DMS53 treated with DMSO at 0.1 percent for 48 hours (cell line): ENCODE results near the gene MIEN1.
"Not testable (repeated sequence)": the region's sequence is repeated elsewhere in the genome, so short reads cannot be mapped to it uniquely, and the experiment has no call there.

Experiments used
- DNase-seq: peaks from one replicate; lab custom pipeline; 2025; ENCODE audit not compliant: unreplicated experiment; lab: John Stamatoyannopoulos, UW

Gene MIEN1

DNA sequence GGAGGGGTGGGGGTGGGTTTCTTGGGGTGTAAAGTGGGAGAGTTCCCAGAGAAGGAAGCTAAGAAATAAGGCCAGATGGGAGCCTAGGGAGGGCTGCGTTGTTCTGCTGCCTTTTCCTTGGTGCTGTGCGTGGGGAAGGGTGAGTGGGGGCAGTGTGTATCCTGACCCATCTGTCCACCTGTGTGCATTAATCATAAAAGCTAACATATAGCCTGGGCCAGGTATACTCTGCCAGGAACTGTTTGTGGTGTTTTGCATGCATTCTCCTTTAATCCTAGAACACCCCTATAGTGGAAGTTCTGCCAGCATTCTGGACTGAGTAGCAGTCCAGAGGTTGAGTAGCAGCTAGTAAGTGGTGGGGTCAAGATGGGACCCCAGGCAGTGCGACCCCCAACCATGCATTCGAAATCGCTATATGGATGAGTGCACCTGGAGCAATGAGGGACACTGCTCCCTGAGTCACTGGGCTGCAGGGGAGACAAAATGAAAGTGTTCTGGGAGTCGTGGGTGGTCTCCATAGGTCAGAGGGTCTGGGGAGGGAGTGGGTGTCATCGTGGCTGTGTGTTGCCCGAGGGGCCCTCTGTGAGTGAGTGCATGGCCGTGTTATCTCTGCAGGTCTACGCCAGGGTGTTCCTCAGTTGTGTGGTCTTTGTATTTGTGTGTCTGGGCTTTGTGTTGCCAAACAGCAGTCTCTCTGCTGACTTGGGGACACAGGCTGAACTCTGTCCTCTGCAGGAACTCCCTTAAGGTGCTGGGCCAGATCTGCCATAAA lies 29.1 kb downstream of the MIEN1 start:
- no peak for DNase-seq

DNA sequence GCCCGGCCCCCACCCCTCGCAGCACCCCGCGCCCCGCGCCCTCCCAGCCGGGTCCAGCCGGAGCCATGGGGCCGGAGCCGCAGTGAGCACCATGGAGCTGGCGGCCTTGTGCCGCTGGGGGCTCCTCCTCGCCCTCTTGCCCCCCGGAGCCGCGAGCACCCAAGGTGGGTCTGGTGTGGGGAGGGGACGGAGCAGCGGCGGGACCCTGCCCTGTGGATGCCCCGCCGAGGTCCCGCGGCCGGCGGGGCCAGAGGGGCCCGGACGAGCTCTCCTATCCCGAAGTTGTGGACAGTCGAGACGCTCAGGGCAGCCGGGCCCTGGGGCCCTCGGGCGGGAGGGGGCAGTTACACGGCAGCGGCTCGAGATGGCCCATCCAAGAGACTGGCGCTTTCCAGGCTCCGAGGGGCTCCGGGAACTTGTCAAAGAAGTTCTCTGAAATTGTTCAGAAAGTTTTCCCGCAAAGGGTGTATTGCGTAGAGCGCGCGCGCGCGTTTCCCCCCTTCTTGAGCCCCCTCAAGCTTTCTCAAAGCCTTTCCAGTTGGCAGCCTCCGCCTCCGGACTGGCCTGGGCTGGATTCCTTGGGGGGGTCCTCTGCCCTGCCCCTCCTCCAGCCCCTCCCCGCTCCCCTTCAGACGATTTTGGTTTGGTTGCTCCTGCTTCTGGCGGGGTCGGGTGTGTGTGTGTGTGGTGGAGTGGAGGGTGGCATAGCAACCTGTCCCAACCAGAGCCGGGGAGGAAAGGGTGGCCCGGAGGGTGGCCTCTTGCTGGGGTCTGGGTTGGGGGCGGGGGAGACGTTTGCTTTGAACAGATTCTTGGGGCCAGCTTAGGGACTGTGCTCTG lies 30.0 kb downstream of the MIEN1 start:
- DNase-seq: no peak

DNA sequence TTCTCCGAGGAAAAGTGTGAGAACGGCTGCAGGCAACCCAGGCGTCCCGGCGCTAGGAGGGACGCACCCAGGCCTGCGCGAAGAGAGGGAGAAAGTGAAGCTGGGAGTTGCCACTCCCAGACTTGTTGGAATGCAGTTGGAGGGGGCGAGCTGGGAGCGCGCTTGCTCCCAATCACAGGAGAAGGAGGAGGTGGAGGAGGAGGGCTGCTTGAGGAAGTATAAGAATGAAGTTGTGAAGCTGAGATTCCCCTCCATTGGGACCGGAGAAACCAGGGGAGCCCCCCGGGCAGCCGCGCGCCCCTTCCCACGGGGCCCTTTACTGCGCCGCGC lies 30.5 kb downstream of the MIEN1 start, which contains the start of gene ERBB2:
ERBB2 (plus strand) TSS at position 247 of the 330 bp plus-strand sequence. CDS start 175 bp downstream, outside the sequence.
- no peak for DNase-seq

DNA sequence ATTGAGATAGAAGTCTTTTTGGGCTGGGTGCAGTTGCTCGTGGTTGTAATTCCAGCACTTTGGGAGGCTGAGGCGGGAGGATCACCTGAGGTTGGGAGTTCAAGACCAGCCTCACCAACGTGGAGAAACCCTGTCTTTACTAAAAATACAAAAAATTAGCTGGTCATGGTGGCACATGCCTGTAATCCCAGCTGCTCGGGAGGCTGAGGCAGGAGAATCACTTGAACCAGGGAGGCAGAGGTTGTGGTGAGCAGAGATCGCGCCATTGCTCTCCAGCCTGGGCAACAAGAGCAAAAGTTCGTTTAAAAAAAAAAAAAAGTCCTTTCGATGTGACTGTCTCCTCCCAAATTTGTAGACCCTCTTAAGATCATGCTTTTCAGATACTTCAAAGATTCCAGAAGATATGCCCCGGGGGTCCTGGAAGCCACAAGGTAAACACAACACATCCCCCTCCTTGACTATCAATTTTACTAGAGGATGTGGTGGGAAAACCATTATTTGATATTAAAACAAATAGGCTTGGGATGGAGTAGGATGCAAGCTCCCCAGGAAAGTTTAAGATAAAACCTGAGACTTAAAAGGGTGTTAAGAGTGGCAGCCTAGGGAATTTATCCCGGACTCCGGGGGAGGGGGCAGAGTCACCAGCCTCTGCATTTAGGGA lies 31.0 kb downstream of the MIEN1 start:
- not testable (repeated sequence) for DNase-seq

DNA sequence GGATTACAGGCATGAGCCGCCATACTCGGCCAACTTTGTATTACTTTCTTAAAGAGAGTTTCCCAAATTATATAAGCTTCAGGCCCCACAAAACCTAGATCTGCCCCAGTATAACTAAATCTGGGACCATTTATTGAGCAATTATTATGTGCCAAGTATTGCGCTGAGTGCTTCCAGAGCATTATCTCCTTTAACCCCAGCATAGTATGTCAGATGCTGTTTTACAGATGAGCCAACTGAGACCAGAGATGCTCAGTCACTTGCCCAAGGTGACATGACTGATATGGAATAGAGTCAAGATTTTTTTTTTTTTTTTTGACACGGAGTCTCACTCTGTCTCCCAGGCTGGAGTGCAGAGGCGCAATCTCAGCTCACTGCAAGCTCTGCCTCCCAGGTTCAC lies 32.4 kb downstream of the MIEN1 start:
- no peak for DNase-seq

DNA sequence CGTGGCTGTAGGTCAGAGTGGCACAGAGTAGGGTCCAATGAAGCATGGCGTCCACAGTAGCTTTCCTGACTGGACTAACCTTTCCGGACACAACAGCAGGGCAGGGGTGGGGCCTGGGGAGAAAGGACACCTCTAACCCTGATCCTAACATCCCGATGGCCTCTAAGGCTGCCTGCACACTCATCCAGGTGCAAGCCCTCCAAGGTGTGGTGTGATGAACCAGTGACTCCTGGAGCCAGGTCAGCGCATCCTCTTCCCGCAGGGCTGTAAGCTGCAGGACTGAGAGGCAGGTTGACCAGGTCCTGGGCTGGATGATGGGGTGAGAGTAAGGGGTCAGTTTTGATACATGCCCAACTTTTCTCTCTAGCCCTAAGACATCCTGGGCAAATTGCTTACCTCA lies 33.6 kb downstream of the MIEN1 start:
- no peak for DNase-seq

DNA sequence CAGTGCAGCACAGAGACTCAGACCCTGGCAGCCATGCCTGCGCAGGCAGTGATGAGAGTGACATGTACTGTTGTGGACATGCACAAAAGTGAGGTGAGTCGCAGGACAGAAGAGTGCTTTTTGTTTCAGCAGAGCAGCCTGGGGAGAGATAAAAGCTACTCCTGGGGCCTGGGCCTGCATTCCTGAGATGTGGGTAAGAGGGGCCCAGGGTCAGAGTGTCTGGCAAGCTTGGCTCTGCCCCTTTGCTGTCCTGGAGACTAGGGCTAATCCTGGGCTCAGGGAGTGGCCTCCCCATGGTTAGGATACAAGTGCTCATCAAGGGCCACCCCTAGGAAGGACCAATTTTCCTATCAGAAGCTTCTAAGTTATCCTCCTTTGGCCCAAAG lies 35.2 kb downstream of the MIEN1 start:
- DNase-seq: no peak

DNA sequence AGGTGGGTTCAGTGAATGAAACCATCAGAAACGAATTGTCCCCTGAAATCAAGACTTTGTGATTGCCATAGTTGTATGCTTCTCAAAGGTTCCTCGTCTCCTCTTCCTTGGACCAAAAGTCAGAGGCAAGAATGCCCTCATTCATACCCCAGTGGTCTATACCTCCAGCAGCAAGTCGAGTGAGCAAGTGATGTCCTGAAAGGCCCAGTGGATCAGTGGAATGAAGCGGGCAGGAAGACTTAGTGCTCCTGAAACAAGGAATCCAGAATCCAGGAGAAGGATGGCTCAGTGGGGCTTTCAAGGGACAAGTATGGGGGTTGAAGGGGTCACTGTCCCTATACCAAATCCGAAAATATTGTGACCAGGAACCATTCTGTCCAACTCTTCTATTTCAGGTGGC lies 35.7 kb downstream of the MIEN1 start:
- no peak for DNase-seq

DNA sequence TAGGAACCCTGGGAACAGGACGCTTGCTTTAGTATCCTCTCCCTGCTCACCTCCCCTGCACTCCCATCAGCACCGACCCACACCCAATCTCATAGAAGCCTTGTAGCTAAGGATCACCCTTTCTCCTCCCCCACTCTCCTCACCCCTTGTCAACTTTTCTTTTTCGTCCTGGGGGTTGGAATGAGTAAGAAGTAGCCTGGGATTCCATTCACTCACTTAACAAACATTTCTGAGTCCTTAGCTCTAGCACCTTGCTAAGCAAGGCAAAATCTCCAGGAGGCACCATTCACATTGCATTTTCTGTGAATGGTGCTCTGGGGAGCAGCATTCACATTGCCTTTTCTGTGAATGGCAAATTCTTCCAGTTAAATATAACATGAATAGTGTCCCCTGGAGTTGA lies 41.4 kb downstream of the MIEN1 start:
- DNase-seq: no peak

DNA sequence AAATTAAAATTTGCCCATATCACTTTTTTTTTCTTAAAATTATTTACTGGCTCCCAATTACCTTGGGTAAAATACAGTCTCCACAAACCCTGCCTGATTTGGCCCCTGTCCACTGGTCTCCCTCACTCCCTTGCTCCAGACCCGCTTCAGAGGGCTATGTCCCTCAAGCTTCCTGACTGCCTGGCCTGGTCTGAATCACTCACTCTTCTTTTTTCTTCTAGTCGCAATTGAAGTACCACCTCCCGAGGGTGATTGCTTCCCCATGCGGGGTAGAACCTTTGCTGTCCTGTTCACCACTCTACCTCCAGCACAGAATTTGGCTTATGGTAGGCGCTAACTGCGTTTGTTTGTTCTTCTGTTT lies 41.9 kb downstream of the MIEN1 start:
- no peak for DNase-seq

DNA sequence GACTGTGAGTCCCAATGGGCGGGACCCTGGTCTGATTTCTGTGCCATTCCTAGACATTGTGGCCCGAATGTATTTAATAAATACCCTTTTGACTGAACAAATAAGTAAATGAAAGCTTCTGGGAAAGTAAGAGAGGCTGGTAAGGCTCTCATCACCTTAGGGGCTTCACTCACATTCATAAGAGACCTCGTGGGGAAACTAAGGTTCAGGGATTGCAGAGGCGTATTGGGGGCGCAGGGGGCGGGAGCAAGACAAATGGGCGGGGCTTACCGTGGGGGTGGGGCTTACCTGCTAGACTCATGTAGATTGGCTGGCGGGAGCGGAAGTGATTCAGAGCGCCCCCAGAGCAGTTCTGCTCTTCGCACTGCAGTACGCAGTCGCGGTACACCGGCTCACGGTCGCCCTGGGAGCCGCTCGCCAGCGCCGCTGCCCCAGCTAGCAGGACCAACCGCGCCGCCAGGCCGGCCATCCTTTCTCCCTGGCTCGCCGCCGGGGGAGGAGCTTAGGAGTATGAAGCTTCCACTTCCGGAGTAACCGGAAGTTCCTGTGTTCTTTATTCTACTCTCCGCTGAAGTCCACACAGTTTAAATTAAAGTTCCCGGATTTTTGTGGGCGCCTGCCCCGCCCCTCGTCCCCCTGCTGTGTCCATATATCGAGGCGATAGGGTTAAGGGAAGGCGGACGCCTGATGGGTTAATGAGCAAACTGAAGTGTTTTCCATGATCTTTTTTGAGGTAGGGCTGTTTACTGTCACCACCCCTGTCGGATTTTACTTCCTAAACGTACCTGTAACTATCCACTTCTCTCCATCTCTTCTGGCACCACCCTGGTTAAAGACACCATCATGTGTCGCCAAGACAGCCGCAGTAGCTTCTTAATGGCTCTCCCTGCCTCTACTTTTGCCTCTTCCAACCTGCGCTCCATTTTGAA lies 42.5 kb downstream of the MIEN1 start, which contains the start of gene PGAP3:
PGAP3 (minus strand) TSS at position 512 of the 929 bp plus-strand sequence; CDS start at position 469, 43 bp downstream.
- DNase-seq: peak; percentile 94

DNA sequence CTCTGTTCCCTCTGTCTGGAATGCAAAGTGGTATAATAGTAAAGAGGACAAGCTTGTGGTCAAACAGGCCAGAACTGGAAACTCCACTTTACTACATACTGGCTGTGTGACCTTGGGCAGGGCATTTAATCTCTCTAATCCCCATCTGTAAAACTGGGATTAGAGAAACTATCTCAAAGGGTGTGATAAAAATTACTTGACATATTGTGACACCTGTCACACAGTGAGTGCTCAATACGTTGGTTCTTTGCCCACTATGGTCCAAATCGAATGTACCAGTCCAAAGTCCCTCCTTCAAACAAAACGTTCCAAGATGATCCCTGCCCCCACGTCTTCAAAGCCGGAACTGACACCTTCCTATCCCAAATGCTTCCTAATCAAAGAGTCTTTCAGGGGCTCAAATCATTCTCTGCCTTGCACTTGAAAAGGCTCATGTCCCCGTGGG lies 43.2 kb downstream of the MIEN1 start:
- peak; percentile 14 for DNase-seq

DNA sequence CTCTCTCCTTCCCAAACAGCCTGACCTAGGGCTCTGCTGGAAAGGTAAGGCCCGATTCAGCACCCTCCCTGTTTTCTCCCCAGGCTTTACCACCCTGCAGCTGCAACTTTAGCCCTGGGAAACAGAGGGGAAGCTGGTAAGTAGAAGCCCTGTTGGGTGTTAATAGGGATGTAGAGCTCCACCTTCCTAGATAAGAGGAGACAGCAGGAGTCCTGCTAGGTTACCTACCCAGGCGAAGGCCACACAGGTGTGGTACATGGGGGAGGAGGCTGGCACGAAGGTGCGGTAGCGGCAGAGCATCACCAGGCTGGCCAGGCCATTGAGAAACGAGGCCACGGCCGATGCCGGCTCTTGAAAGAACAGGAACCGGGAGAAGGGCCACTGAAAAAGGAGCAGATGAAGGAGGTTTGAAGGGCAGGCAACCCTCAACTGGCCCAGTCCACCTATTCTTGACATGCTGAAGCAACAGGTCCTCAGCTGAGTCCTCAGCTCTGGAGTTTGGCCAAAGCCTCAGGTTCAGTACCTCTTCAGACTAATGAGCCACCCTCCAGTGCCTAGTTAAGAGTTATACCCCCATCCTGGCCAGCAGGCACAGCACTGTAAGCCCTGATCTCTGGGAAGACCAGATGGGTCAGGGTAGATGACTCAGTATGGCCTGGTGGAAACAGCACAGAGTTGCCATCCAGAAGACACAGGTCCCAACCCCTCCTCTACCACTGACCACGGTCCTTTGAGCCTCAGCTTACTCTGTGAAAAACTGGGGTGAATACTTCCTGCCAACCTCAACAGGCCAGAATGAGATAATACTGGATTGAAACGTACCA lies 45.8 kb downstream of the MIEN1 start:
- no peak for DNase-seq

DNA sequence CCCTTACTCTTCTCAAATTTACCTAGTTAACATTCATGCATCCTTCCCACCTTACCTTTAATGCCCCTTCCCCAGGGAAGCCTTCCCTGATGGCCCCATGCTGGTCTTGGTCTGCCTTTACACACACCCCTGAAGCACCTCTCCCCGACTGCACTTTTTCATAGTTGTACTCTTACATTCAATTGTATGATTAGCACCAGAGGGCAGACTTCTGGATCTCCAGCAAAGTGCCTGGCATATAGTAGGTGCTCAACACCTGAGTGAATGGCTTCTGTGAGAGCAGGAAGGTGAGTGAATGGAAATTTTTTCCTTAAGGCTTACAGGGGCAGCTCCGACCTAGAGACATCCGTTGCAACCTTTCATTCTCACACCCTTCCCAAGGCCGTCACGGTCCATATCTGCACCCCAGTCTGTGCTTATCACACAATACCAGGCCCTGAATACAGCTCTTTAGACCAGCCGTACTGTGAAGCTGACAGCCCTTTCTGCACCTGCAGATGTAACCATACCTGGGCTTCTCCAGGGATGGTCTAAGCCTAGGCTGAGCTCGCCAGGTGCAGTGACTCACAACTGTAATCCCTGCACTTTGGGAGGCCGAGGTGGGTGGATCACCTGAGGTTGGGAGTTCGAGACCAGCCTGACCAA lies 46.9 kb downstream of the MIEN1 start:
- no peak for DNase-seq

DNA sequence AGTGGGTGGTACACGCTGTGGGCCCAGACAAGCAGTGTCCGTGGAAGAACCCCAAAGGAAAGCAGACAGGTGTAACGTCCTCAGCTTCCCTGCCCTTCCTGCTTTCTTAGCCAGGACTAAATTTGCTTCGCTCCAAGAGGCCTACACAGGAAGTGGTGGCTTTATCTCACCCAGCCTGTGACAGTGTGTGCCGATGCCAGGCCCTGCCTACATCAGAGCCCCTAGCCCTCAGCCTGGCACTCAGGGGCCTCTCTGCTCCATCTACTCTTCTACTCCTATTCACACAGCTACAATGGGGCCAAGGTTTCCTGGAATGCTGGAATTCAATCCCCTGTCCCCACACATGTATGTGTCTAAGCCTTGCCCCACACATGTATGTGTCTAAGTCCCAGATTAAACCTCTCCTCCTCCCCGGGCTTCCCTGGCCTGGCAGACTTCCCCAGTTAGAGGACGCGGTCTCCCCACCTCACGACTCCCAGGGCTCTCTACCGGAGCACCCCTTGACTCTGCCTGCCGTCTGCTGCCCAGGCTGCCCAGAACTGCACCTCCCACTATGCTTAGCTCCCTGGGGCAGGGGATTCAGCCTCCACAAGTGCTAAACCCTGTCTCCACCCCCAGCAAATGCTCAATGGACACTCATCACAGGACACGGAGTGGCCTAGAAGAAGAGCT lies 50.7 kb downstream of the MIEN1 start:
- no peak for DNase-seq
